Nucleus accumbens (tissue), 56 donors: ENCODE data around the gene RBM33.

Source experiments
- DNase-seq, 56 donors: peaks; one replicate each; lab custom pipeline; 2025; lab: John Stamatoyannopoulos, UW

Gene RBM33

DNA sequence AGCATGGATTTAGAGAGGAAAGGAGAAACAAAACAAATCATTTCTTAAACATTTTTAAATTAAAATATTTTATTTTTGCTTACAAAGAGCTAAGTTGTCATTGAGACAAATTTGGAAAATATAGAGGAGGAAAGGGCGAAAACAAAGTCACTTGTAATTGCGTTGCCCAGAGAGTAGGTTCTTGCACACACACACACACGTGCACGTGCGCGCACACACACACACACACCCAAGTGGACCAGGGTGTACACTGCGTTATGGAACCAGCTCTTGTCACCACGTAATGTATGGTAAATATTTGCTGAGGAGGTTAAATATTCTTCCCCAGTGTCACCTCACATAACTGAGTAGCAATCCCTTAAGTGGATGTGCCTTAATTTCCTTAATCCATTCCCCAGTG lies 146.2 kb downstream of the RBM33 start:
- no peak for DNase-seq

- DNase-seq = no peak
Measured at GRCh38 chr7:155791214-155791737, 146.8 kb downstream of the RBM33 start.

DNA sequence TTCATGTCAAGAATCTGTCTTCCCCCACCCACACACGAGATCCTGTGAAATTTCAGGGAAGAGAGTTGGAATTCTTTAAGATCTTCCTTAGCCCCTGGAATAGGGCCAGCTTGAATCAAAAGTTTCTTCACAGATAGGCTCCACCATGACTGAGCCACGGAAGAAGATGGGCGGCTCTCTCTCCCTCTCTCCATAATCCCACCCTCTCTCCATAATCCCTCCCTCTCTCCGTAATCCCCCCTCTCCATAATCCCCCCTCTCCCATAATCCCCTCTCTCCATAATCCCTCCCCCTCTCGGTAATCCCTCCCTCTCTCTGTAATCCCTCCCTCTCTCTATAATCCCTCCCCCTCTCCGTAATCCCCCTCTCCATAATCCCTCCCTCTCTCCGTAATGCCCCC lies 147.4 kb downstream of the RBM33 start:
- DNase-seq = no peak

GRCh38 chr7:155792315-155792960 lies 148.0 kb downstream of the RBM33 start:
- no peak for DNase-seq

- DNase-seq = no peak
Measured at GRCh38 chr7:155792999-155793560, 148.6 kb downstream of the RBM33 start.

GRCh38 chr7:155793720-155794119 lies 149.3 kb downstream of the RBM33 start:
- DNase-seq = no peak

- no peak for DNase-seq
Measured at GRCh38 chr7:155794196-155794595, 149.7 kb downstream of the RBM33 start.

DNA sequence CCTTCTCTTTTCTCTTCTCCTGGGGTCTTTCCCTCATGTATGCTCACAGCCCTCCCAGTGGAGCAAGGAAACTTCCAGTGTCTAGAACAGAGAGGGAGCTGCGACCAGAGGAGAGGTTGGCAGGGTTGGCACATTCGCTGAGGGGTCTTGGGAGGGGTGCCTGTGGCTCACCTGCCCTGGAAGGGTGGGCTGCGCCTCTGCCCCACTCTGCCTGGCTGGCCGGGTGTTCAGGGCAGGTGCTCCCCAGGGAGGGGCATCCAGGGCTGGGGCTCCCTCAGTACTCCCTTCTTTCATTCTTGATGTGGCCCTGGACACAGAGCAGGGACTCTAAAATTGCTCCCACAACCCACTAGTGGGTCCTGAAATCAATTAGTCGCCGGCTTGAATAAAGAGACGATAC lies 150.9 kb downstream of the RBM33 start:
- DNase-seq = no peak

DNA sequence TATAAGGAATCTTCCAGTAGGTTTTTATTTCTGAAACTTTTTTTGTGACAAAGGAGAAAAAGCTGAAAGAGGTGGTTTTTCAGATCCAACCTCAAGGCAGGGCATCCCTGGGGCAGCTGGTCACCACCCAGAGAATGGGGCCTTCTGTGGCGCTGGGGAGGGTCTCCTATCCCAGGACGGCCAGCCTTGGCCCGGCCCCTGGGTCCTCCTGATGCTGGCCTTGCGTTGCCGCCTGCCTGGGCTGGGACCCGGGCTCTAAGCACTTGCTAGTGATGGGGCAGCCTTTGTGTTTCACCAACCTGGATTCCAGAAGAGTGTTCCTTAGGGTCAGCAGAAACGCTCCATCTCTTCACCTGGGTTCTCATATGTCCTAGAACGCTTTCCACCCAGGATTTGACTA lies 151.5 kb downstream of the RBM33 start:
- no peak for DNase-seq

- peak in 39 of 56 donors; percentile 11 to 74 (median 29) for DNase-seq
Measured at GRCh38 chr7:155796381-155797261, 152.2 kb downstream of the RBM33 start.

GRCh38 chr7:155797262-155798250 lies 153.1 kb downstream of the RBM33 start:
- DNase-seq = no peak

- no peak for DNase-seq
Measured at GRCh38 chr7:155798673-155799439, 154.4 kb downstream of the RBM33 start.

- peak in 6 of 56 donors; percentile 11 to 40 (median 26) for DNase-seq
Measured at GRCh38 chr7:155799514-155799913, 155.1 kb downstream of the RBM33 start.

DNA sequence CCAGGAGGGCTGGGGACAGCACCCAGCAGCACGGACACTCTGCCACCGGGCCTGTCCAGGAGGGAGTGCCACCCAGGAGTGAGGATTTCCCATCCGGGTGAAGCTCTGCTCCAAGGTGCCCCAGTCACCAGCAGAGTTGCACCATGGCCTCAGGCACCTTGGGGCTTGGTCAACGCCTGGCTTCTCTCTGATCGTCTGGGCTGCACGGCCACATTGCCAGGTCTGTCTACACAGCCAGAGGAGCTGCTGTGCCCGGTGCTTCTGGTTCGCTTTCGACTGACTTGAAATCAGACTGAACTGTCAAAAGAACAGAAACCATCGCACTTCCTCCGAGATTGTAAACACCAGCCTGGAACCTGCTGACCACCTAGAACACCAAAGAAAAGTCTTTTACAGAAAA lies 155.8 kb downstream of the RBM33 start:
- no peak for DNase-seq

DNA sequence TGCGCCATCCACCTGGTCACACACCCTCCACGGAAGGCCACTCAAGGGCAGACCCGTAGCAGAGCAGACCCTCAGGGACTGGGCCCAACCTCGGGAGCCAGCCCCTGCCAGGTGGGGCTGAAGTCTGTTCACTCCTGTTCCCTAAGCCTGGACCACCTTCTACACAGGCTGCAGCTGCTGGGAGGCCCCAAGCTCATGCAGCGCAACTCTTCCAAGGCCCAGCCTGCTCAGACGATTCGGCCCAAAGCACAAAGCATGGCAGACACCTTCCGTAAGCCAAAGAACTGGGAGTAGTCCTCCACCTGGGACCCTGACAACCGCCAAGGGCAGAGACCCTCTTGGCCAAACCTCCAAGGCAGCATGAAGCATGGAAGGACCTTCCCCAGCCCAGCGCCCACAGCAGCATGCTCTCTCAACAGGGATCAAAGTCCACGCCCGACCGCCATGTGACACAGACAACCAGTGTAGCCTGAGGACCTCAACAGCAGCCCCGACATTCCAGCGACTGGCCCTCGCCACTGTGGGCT lies 156.3 kb downstream of the RBM33 start:
- no peak for DNase-seq

GRCh38 chr7:155802291-155802690 lies 157.8 kb downstream of the RBM33 start:
- no peak for DNase-seq

DNA sequence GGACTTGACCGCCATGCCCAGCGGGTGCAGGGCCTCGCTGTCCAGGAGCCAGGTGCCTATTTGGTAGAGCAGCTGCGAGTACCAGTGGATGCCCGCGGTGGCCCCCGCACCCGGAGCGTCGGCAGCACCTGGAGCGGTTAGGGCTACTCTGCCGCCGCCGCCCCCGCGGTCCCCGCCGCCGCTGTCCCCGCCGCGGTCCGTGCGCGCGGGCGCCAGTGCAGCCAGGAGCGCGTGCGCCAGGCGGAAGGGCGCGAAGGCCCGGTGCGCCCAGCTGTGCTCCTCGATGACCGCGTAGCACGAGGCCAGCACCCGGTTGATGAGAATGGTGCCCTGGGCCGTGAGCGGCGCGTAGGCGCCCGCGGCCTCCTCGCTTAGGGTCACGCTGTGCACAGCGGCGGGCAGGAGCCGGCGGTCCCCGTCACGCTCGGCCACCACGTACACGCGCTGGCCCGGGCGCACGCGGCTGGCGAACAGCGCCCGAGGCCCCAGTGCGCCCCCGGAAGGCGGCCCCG lies 158.5 kb downstream of the RBM33 start:
- no peak for DNase-seq

- DNase-seq = no peak
Measured at GRCh38 chr7:155803418-155804376, 159.2 kb downstream of the RBM33 start.
